GM19351 (cell line): ENCODE results near the gene RNF220.

Experiments
- ATAC-seq: cut with Tn5 transposase; IDR thresholded peaks from one replicate; pipeline ENCODE4 v1.9.1; 2021; ENCODE audit warnings: mild to moderate bottlenecking, moderate library complexity; ENCODE audit not compliant: unreplicated experiment

The RNF220 gene

DNA sequence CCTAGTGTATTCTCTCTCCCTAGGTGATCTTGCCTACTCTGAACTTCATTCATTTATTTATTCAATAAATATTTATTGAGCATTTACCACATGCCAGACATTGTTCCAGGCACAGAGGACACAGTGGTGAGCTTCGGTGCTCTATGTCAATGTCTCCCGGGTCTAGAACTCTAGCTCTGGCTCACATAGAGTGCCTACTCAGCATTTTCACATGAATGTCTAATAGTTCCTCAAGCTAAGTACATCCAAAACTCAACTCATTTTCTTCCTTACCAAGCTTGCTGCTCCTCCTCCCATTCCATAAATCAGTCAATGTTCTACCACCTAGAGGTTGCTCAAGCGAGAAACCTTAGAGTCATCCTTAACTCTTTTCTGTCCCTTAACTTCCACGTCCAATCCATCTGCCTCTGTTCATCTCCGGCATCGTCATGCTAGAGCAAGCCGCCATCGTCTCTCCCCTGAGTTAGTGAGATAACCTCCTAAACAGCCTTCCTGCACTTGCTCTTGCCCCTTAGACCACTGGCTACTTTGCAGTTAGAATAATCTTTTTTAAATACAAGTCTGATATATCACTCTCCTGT, 201.7 kb downstream of the RNF220 start:
- ATAC-seq: no peak

DNA sequence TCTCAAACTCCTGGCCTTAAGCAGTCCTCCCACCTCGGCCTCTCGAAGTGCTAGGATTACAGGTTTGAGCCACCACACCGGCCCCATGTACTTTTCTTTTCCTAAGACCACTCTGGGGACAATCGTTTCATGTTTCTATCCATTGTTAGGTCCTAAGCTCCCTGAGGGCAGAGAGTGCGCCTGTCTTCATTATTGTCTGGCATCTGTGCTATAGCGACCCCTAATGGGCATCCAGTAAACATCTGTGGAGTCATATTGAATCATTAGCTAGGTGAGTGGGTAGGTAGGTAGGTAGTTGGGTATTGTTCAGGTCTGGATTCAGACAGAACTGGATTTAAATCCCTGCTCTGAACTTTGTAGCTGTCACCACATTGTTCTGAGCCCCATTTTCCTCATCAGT, 203.1 kb downstream of the RNF220 start:
- no peak for ATAC-seq

DNA sequence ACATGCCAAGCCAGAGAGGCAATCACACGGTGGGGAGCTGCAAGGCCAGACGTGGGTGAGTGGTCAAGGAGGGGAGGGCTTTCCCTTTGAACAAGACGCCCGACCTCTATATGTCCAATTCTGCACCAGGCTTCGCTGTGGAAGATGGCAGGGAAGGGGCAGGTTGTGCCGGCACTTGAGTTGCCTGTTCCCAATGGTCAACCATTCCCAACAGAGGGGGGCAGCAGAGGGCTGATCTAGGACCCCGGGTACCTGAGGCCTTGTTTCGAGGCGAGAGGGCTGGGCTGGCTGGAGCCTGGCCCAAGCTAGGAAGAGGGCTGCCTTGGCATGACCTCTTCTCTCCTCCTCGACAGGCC, 204.3 kb downstream of the RNF220 start:
- no peak for ATAC-seq

DNA sequence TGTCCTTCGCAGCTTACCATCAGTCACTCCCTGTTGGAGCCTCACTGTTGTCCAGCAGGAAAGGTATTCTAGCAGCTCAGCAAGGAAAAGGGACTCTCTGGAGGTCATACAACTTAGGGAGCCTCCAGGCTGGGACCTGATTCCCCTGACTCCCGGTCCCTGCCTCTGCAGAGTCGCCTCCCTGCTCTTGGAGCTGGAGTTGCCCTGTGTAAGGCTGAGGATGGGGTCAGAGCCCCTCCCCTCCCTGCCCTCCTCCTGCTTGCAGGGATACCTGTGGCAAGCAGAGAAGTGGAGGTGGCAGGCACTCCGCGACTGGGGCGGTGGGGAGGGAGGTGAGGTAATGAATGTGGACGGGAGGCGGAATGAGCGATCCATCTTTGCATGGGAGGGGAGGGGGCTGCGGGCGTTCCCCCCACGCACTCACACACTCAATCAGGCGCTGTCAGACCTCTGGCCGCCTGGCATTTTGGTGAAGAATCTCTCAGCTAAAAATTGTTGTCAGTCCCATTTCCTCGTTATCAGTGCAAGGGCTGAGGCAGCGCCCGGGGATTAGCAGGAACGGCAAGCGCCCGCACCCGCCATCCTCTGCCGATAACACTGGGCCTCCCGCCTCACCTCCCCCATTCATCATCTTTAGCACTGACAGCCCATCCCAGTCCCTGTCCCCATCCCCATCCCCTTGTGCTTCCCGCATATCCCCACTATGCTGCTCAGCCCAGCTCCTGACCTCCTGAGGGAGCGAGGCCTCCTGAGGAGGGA, 204.9 kb downstream of the RNF220 start:
- ATAC-seq: no peak

DNA sequence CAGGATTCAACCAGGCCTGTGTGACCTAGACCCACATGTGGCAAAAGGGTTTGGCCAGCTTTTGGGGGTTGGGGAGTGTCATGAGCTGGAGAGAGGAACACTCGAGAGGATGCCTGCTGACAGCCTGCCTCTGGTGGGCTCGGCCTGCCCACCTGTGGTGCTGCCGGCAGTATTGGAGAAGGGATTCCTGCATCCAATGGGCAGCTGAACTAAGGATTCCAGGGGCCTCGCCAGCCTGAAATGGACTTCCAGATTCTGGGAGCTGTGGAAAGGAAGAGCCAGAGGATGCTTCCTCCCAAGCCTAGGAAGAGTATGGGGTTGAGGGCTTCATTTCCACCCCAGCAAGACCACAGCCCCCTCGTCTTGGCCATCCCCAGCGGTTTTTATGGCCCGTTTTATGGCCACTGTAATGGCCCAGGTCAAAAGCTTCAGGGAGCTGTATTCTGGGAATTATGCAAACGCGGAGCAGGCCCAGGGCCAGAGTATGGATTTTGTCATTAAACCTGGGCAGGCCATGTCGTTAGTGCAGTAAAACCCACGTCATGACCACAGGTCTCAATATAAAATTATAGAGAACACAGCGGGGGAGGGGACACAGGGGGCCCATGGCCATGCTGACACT, 205.6 kb downstream of the RNF220 start:
- no peak for ATAC-seq

DNA sequence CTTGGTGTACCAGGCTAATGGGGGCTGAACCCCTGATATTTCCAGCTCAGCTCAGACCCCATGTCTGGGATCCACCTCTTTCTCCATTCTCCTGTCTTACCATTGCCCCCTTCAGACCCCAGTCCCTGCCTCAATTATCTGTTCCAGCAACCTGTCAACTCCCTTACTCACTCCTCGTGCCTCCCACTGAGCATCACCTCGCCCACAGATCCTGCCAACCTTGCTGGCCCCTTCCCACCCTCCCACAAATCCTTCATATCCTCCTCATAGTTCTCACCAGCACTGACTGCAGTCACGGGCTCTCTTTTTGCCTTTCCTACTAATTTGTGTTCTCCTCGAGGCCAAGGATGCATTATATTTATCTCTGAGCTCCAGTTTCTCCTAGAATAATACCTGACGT, 206.4 kb downstream of the RNF220 start:
- no peak for ATAC-seq

DNA sequence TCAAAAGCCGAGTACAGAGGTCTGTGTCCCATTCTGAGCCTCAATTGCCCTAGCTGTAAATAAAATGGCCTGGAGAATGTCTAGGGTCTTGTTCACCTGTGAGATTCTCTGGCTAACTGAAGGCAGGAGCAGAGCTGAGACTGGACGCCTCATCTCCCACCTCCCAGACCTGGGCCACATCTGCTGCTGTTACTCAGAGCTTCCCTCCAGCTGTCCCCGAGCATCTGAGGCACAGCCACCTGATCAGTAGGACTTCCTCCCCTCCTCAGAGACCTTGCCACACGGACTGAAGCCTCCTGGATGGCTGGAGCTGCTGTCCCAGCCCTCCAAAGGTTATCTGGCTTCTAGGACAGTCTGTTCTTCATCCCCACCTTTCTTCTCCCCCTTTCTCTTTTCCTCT, 206.8 kb downstream of the RNF220 start:
- no peak for ATAC-seq

DNA sequence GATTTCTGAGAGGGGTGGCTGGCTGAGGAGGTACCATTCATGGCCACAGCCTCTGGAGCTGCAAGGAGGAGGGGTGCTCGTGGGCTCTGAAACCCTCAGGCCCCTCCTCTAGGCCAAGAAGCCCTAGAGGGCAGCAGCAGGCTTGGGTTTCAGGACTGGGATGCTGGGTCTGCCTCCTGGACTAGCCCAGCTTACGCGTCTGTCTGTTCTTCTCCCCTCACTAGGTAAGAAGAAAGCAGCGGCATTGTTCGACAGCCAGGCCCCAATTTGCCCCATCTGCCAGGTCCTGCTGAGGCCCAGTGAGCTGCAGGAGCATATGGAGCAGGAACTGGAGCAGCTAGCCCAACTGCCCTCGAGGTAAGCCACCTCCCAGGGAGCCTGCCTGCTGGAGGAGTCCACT, 208.9 kb downstream of the RNF220 start:
- ATAC-seq: no peak

DNA sequence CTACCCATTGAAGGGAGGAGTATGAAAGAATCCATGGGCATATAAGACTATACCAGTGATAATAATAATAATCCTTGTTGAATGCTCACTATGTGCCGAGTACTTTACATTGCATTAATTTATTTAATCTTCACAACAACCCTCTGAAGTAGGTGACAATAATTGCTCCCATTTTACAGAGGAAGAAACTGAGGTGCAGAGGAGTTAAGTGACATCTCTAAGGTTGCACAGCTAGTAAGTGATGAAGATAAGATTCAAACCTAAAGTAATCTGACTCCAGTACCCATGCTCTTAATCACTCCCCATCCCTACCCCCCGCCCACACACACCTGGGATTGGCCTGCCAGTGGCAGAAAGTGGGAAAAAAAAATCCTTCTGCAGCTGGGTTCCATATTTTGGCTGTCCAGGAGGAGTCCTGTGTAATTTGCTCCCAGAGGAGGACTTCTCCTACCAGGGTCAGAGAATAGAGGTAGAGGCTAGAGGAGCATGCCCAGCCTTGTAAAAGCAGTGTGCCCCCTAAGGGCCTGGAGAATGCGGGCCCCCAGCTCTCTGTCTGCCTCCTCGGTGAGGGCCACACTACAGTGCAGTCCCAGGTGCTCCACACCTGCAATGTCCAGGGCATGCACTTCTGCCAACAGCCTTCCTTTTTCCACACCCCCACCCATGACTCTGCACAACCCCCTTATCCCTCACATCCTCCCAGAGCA, 211.4 kb downstream of the RNF220 start:
- no peak for ATAC-seq

DNA sequence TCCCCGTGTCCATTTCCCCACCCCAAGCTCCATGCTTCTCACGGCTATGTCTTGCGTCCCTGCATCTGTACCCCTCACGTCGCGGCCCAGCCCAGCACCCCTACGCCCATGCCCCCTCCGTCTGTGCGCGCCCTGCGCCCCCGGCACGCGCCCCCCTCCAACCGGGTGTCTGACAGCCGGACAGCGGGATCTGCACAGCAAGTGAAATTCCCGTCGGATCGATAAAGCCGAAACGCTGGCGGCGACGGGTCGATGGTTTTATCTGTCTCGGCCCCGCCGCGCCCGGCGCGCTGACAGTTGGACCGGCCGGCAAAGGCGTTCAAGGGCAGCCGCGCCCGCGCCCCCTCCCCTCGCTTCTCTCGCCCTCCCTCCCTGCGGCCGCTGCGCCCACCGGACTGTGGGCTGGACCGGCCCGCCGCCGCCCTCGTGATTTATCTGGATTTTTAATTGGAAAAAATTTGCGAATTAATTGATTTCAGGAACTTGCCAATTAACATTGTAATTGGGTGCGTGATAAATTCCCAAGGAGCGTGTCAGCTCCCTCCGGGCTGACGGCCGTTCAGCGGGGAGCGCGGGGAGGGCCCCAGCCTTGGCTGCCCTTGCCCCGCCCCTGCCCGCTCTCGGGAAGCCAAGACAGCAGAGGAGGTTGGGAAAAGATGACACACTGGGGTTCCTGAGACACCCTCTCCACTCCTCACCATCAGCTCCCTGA, 212.1 kb downstream of the RNF220 start:
- no peak for ATAC-seq

DNA sequence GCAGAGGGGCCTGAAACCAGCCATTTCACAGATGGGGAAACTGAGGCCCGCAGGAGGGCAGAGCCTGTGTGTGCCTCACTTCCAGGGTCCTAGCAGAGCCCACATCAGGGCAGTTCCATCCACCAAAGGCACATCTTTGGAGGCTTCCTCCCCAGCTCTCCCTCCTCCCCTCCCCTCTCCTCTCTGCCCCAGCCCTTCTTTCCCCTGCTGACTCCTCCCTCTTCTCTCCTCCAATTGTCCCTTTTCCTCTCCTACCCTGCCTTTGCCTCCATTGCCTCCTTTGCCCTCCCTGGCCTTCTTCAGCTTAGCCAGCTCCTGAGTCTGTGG, 212.6 kb downstream of the RNF220 start:
- ATAC-seq: no peak

DNA sequence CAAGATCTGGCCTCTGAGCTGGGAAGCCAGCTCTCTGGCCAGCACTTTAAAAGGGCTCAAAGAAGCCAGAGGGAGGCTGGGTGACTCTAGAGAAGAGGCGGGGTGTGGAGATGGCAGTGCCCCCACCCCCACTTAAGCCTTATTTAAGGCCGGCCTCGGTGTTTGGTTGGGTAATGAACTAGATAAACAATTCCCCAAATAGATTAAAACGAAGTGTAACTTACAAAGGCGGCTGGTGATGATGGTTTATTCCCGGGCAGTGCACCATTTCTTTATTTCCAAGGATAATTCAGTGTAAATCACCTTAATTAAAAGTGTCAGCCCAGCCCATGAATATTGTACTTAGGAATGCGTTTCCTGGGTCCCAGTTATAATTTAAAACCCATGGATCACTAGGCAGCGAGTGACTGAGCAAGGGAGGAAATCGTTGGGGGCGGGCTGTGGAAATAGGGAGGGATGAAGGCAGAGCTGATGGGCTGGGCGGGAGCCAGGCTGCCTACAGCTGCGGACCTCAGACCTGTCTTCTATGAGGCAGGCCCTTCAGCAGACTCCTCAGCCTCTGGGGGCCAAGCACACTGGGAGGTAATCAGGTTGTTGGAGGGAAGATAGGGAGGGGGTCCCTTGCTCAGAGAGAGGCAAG, 214.3 kb downstream of the RNF220 start:
- ATAC-seq: no peak

DNA sequence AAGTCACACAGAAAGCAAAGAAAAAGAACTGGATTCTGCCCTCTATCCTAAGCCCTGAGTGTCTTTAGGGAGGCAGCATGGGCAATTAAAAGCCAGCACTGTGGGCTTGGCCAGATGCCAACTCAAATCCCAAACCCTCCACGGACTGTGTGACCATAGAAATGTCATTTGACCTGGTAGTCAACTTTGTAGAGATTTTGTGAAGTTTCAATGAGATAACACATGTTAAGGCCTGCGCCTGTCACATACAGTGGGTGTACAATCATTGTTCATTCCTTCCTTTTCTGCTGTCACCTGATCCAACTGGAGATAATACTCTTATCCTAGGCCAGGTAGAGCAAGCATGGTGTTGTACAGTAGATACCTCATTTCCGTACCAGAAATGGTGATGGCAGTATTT, 215.0 kb downstream of the RNF220 start:
- no peak for ATAC-seq

DNA sequence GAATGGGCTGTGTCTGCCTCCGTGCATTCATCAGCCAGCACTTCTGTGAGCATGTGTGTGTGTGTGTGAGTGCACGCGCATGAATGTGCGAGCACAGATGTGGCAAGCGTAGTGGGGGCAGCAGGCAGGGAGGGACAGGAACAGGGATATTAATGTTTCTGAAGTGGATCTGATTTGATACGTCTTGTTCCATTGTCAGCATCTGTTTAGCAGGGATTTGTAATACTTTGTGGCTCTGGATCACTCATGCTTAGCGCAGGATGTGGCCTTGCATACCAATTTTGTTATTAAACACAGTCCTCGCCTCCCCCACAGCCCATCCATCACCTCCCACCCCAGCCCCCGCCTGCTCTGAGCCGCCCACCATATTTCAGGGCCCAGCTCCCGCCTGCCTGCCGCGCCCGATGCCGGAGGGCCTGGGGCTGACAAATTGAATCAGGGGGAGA, 216.8 kb downstream of the RNF220 start:
- ATAC-seq: no peak

DNA sequence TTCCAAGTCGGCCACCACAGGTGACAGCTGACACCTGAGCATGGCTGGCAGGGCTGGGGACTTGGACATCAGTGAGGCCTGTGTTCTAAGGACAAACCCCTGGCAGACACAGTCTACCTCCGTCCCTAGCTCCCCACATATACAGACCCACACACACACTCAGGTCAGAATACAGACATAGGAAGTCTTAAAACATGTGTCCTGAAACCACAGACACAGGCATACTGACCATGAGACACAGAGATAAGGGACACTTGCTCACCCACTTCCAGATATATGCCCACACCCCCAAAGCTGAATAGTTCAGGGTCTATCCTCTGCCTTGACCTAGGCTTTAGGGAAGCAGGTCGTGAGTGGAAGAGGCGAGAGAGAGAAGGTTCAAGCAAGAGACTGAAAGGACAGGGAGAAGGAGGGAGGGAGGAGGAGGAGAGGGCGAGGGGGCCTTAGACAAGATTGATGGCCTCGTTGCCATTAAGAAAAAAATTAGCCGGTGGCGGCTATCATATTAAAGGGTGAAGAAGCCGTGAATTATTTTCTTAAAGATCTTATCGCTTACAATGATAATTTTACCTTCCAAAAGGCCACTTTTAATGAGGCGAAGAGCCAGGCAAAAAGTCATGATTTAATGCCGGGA, 219.3 kb downstream of the RNF220 start:
- ATAC-seq: no peak

DNA sequence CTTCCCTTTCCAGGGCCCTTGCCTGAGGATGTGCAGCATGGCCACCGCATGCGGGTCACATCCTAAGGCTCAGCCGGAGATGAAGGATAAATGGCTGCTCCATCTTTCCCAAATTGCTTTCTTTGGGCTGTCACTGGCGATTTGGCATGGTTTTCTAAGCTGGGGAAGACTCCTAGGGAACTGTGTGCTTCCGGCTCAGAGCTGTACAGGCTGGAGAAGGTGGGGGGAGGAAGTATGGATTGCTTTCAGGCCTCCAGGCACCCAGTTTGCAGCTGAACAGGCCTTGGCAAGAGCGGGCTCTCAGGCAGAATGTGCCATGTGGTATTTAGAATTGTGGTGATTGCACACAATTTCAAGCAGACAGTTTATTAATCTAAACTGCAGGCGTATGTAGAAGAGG, 220.3 kb downstream of the RNF220 start:
- ATAC-seq: no peak

DNA sequence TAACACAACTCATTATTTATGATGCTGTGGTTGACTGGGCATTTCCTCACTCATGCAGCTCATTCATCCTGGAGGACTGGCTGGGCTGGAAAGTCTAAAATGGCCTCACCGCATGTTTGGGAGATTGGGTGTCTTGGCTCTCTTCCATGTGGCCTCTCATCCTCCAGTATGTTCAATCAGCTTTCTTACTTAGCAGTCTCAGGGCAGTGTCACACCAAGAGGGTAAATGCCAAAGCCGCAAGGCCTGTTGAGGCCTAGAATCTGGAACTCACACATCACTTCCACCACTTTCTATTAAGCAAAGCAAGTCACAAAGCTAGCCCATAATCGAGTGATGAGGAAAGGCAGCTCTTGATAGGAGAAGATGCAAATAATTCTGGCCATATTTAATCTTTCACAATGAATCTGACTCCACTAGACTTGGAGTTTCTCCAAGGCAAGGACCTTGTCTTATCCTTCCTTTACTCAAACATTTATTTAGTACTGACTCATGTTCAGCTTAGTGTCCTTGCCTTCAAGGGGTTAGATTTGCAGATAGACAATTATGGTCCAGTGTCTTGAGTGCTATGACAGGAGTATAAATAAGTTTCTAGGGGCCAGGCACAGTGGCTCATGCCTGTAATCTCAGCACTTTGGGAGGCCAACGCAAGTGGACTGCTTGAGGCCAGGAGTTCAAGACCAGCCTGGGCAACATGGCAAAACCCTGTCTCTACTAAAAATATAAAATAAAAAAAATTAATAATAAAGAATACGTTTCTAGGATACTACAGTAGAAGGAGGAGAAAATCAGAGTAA, 224.1 kb downstream of the RNF220 start:
- ATAC-seq: no peak

DNA sequence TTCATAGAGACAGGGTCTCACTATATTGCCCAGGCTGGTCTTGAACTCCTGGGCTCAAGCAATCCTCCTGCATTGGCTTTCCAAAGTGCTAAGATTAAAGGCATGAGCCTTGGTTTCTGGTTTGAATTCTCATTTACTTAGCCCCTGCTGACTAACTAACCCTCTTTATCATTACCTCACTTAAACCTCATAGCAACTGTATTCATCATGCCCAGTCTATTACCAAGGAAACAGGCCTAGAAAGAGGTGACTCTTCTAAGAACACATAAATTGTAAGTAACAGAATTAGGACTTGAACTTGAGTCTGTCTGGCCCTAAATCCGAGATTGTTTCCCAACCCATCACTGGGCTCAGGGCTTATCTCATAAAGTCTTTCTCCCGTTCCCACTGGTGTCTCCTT, 225.1 kb downstream of the RNF220 start:
- ATAC-seq: no peak

DNA sequence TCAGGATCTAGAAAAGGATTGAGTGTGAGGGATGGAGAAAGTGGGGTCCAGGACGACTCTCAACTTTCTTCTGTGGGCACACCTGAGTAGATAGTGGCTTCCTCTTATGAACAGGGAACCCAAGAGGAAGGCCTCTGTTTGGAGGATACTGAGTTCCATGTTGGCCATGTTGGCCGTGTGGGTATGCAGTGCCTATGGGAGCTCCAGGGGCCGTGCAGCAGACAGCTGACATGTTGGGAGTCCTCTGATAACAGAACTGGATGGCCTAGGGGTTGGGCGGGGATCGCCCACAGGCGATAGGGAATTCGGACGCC, 226.2 kb downstream of the RNF220 start:
- no peak for ATAC-seq
